ENCODE results near the gene ATP6V1G2.

GRCh38 chr6:31586599-31587281 is 40.3 kb upstream of the ATP6V1G2 start:
- TF ChIP-seq CTCF (IDR thresholded peaks at IDR 0.05; ENCODE audit: poor library complexity, severe bottlenecking) (no peak), TAF1 (IDR thresholded peaks at IDR 0.05; ENCODE audit: low read depth) (no peak), POLR2AphosphoS5 (IDR thresholded peaks at IDR 0.05) (no peak), EZH2 (IDR thresholded peaks at IDR 0.05; ENCODE audit: borderline replicate concordance, insufficient read depth, low read length, poor library complexity, severe bottlenecking) (no peak), REST (IDR thresholded peaks at IDR 0.05; ENCODE audit: borderline replicate concordance) (no peak), EP300 (conservative IDR thresholded peaks at IDR 0.05; ENCODE audit: poor library complexity, severe bottlenecking) (no peak), SMC3 (conservative IDR thresholded peaks at IDR 0.05; ENCODE audit: poor library complexity) (no peak), RAD21 (conservative IDR thresholded peaks at IDR 0.05) (no peak), MXI1 (conservative IDR thresholded peaks at IDR 0.05; ENCODE audit: poor library complexity, severe bottlenecking) (no peak)

Measured in neural cell (in vitro differentiated cells).